ENCODE results near the gene HTR7. TPM values are rescaled to one million over a fixed set of nuclear protein-coding genes. Genes with fewer than 3 reads are reported as not detected.

HTR7 gene
- total RNA-seq, 1 donor from 2014 or later, result 0.94 TPM

Other genes starting within 250 kb of the HTR7 start
- 27.6 TPM for gene RPP30, start 13.9 kb upstream of the HTR7 start, total RNA-seq
- gene ANKRD1, start 63.0 kb upstream of the HTR7 start, total RNA-seq, result 0.36 TPM